Activated T-cell treated with anti-CD3 and anti-CD28 coated beads for 24 hours (primary cell): Measurements from ENCODE around the gene KRT72.

Experiments
- DNase-seq: peaks from one replicate; pipeline ENCODE4 v3.0.0-alpha.2; 2020; ENCODE audit warnings: low read depth

Gene KRT72

GRCh38 chr12:52630008-52630500 lies 28.8 kb upstream of the KRT72 start:
- no peak for DNase-seq

GRCh38 chr12:52629281-52630007 lies 28.2 kb upstream of the KRT72 start:
- no peak for DNase-seq

GRCh38 chr12:52628841-52629240 lies 27.6 kb upstream of the KRT72 start:
- DNase-seq, result no peak

GRCh38 chr12:52628111-52628507 lies 26.8 kb upstream of the KRT72 start:
- DNase-seq, result no peak

- no peak for DNase-seq
These were observed 26.3 kb upstream of the KRT72 start for GRCh38 chr12:52627395-52628110.

GRCh38 chr12:52622349-52622748 lies 21.1 kb upstream of the KRT72 start:
- DNase-seq, result no peak

GRCh38 chr12:52618866-52619265 lies 17.6 kb upstream of the KRT72 start:
- no peak for DNase-seq

GRCh38 chr12:52618216-52618615 lies 17.0 kb upstream of the KRT72 start, which contains the start of gene KRT73:
TSS of gene KRT73 (minus strand) at chr12:52618559. CDS start at chr12:52618524, 35 bp downstream.
- DNase-seq, result no peak

GRCh38 chr12:52617403-52617785 lies 16.1 kb upstream of the KRT72 start:
- DNase-seq, result no peak

- no peak for DNase-seq
These were observed 15.6 kb upstream of the KRT72 start for GRCh38 chr12:52616680-52617402.

GRCh38 chr12:52615912-52616311 lies 14.6 kb upstream of the KRT72 start:
- no peak for DNase-seq

- no peak for DNase-seq
These were observed 14.1 kb upstream of the KRT72 start for GRCh38 chr12:52615208-52615868.

- no peak for DNase-seq
These were observed 13.3 kb upstream of the KRT72 start for GRCh38 chr12:52614381-52615207.

GRCh38 chr12:52613384-52614030 lies 12.2 kb upstream of the KRT72 start:
- no peak for DNase-seq

GRCh38 chr12:52612431-52613383 lies 11.4 kb upstream of the KRT72 start:
- DNase-seq, result no peak

GRCh38 chr12:52611080-52611468 lies 9.8 kb upstream of the KRT72 start:
- no peak for DNase-seq

GRCh38 chr12:52608826-52609630 lies 7.8 kb upstream of the KRT72 start:
- DNase-seq, result no peak

GRCh38 chr12:52608161-52608560 lies 6.9 kb upstream of the KRT72 start:
- DNase-seq, result no peak

- DNase-seq, result no peak
These were observed 6.1 kb upstream of the KRT72 start for GRCh38 chr12:52607314-52607713.
